ENCODE measurements around the gene ADCY9.

The ADCY9 gene

GRCh38 chr16:4005731-4006130, 110.5 kb downstream of the ADCY9 start:
- H3K4me3 ChIP-seq (ENCODE audit: low read length): no peak overlapping the region
- no peaks in the 10 kb centered on the region for H3K4me1 ChIP-seq (ENCODE audit: control insufficient read depth, insufficient read depth, low read length)
- no peak overlapping the region for H3K4me2 ChIP-seq (ENCODE audit: low read length)
- H3K36me3 ChIP-seq (ENCODE audit: insufficient read depth, low read length): no peaks in the 10 kb centered on the region
- no peaks in the 10 kb centered on the region for H3K27me3 ChIP-seq (ENCODE audit: control insufficient read depth, insufficient read depth, low read length)
- H3K9ac ChIP-seq (ENCODE audit: low read depth, low read length): no peak overlapping the region
- no peaks in the 10 kb centered on the region for H3K9me3 ChIP-seq (replicated peaks; ENCODE audit: low read length)

GRCh38 chr16:4005281-4005680, 111.0 kb downstream of the ADCY9 start:
- Histone ChIP-seq H3K4me1 (ENCODE audit: control insufficient read depth, insufficient read depth, low read length) (no peaks in the 10 kb centered on the region), H3K9ac (ENCODE audit: low read depth, low read length) (no peak overlapping the region), H3K36me3 (ENCODE audit: insufficient read depth, low read length) (no peaks in the 10 kb centered on the region), H3K27me3 (ENCODE audit: control insufficient read depth, insufficient read depth, low read length) (no peaks in the 10 kb centered on the region), H3K4me2 (ENCODE audit: low read length) (no peak overlapping the region), H3K4me3 (ENCODE audit: low read length) (no peak overlapping the region), H3K9me3 (replicated peaks; ENCODE audit: low read length) (no peaks in the 10 kb centered on the region)

GRCh38 chr16:4004206-4004605, 112.0 kb downstream of the ADCY9 start:
- H3K27me3 ChIP-seq (ENCODE audit: control insufficient read depth, insufficient read depth, low read length): no peaks in the 10 kb centered on the region
- H3K4me1 ChIP-seq (ENCODE audit: control insufficient read depth, insufficient read depth, low read length): peaks cover 8% of the 10 kb centered on the region
- no peaks in the 10 kb centered on the region for H3K9me3 ChIP-seq (replicated peaks; ENCODE audit: low read length)
- H3K9ac ChIP-seq (ENCODE audit: low read depth, low read length): no peak overlapping the region
- no peaks in the 10 kb centered on the region for H3K36me3 ChIP-seq (ENCODE audit: insufficient read depth, low read length)
- H3K4me3 ChIP-seq (ENCODE audit: low read length): no peak overlapping the region
- no peak overlapping the region for H3K4me2 ChIP-seq (ENCODE audit: low read length)

GRCh38 chr16:4003576-4003975, 112.7 kb downstream of the ADCY9 start:
- Histone ChIP-seq H3K9me3 (replicated peaks; ENCODE audit: low read length) (no peaks in the 10 kb centered on the region), H3K4me3 (ENCODE audit: low read length) (no peak overlapping the region), H3K4me1 (ENCODE audit: control insufficient read depth, insufficient read depth, low read length) (peaks cover 13% of the 10 kb centered on the region), H3K27me3 (ENCODE audit: control insufficient read depth, insufficient read depth, low read length) (no peaks in the 10 kb centered on the region), H3K4me2 (ENCODE audit: low read length) (no peak overlapping the region), H3K36me3 (ENCODE audit: insufficient read depth, low read length) (no peaks in the 10 kb centered on the region), H3K9ac (ENCODE audit: low read depth, low read length) (no peak overlapping the region)

GRCh38 chr16:4003166-4003565, 113.1 kb downstream of the ADCY9 start:
- H3K4me2 ChIP-seq (ENCODE audit: low read length): no peak overlapping the region
- H3K27me3 ChIP-seq (ENCODE audit: control insufficient read depth, insufficient read depth, low read length): no peaks in the 10 kb centered on the region

GRCh38 chr16:4002121-4002520, 114.1 kb downstream of the ADCY9 start:
- H3K9ac ChIP-seq (ENCODE audit: low read depth, low read length): no peak overlapping the region
- no peak overlapping the region for H3K4me2 ChIP-seq (ENCODE audit: low read length)
- no peaks in the 10 kb centered on the region for H3K9me3 ChIP-seq (replicated peaks; ENCODE audit: low read length)
- no peaks in the 10 kb centered on the region for H3K27me3 ChIP-seq (ENCODE audit: control insufficient read depth, insufficient read depth, low read length)
- no peak overlapping the region for H3K4me3 ChIP-seq (ENCODE audit: low read length)
- H3K36me3 ChIP-seq (ENCODE audit: insufficient read depth, low read length): no peaks in the 10 kb centered on the region
- peaks cover 13% of the 10 kb centered on the region for H3K4me1 ChIP-seq (ENCODE audit: control insufficient read depth, insufficient read depth, low read length)

More at GRCh38 chr16:4003166-4003565, 113.1 kb downstream of the ADCY9 start:
- Histone ChIP-seq H3K9me3 (replicated peaks; ENCODE audit: low read length) (no peaks in the 10 kb centered on the region), H3K4me1 (ENCODE audit: control insufficient read depth, insufficient read depth, low read length) (peaks cover 13% of the 10 kb centered on the region), H3K4me3 (ENCODE audit: low read length) (no peak overlapping the region), H3K36me3 (ENCODE audit: insufficient read depth, low read length) (no peaks in the 10 kb centered on the region), H3K9ac (ENCODE audit: low read depth, low read length) (no peak overlapping the region)

GRCh38 chr16:3999479-4000325, 116.5 kb downstream of the ADCY9 start:
- Histone ChIP-seq H3K4me2 (ENCODE audit: low read length) (peak overlapping the region; percentile 67), H3K4me3 (ENCODE audit: low read length) (no peak overlapping the region), H3K36me3 (ENCODE audit: insufficient read depth, low read length) (no peaks in the 10 kb centered on the region), H3K9ac (ENCODE audit: low read depth, low read length) (peak overlapping the region; percentile 58), H3K9me3 (replicated peaks; ENCODE audit: low read length) (no peaks in the 10 kb centered on the region), H3K4me1 (ENCODE audit: control insufficient read depth, insufficient read depth, low read length) (peaks cover 13% of the 10 kb centered on the region), H3K27me3 (ENCODE audit: control insufficient read depth, insufficient read depth, low read length) (no peaks in the 10 kb centered on the region)

GRCh38 chr16:3998793-3999478, 117.3 kb downstream of the ADCY9 start:
- no peaks in the 10 kb centered on the region for H3K27me3 ChIP-seq (ENCODE audit: control insufficient read depth, insufficient read depth, low read length)
- peaks cover 13% of the 10 kb centered on the region for H3K4me1 ChIP-seq (ENCODE audit: control insufficient read depth, insufficient read depth, low read length)
- peak overlapping the region; percentile 67 for H3K4me2 ChIP-seq (ENCODE audit: low read length)
- H3K9me3 ChIP-seq (replicated peaks; ENCODE audit: low read length): no peaks in the 10 kb centered on the region
- H3K4me3 ChIP-seq (ENCODE audit: low read length): no peak overlapping the region
- no peaks in the 10 kb centered on the region for H3K36me3 ChIP-seq (ENCODE audit: insufficient read depth, low read length)
- H3K9ac ChIP-seq (ENCODE audit: low read depth, low read length): peak overlapping the region; percentile 58

GRCh38 chr16:3997231-3997841, 118.9 kb downstream of the ADCY9 start:
- Histone ChIP-seq H3K36me3 (ENCODE audit: insufficient read depth, low read length) (no peaks in the 10 kb centered on the region), H3K4me3 (ENCODE audit: low read length) (no peak overlapping the region), H3K4me1 (ENCODE audit: control insufficient read depth, insufficient read depth, low read length) (peaks cover 13% of the 10 kb centered on the region), H3K4me2 (ENCODE audit: low read length) (no peak overlapping the region), H3K9ac (ENCODE audit: low read depth, low read length) (no peak overlapping the region), H3K27me3 (ENCODE audit: control insufficient read depth, insufficient read depth, low read length) (no peaks in the 10 kb centered on the region), H3K9me3 (replicated peaks; ENCODE audit: low read length) (no peaks in the 10 kb centered on the region)

GRCh38 chr16:3995001-3995400, 121.2 kb downstream of the ADCY9 start:
- no peaks in the 10 kb centered on the region for H3K36me3 ChIP-seq (ENCODE audit: insufficient read depth, low read length)
- H3K4me2 ChIP-seq (ENCODE audit: low read length): no peak overlapping the region
- no peak overlapping the region for H3K9ac ChIP-seq (ENCODE audit: low read depth, low read length)
- peaks cover 13% of the 10 kb centered on the region for H3K4me1 ChIP-seq (ENCODE audit: control insufficient read depth, insufficient read depth, low read length)
- H3K27me3 ChIP-seq (ENCODE audit: control insufficient read depth, insufficient read depth, low read length): no peaks in the 10 kb centered on the region
- H3K4me3 ChIP-seq (ENCODE audit: low read length): no peak overlapping the region
- H3K9me3 ChIP-seq (replicated peaks; ENCODE audit: low read length): no peaks in the 10 kb centered on the region

GRCh38 chr16:3993052-3993785, 123.0 kb downstream of the ADCY9 start:
- no peak overlapping the region for H3K9ac ChIP-seq (ENCODE audit: low read depth, low read length)
- no peaks in the 10 kb centered on the region for H3K4me1 ChIP-seq (ENCODE audit: control insufficient read depth, insufficient read depth, low read length)
- H3K4me2 ChIP-seq (ENCODE audit: low read length): no peak overlapping the region
- H3K27me3 ChIP-seq (ENCODE audit: control insufficient read depth, insufficient read depth, low read length): no peaks in the 10 kb centered on the region
- no peaks in the 10 kb centered on the region for H3K36me3 ChIP-seq (ENCODE audit: insufficient read depth, low read length)
- no peaks in the 10 kb centered on the region for H3K9me3 ChIP-seq (replicated peaks; ENCODE audit: low read length)
- H3K4me3 ChIP-seq (ENCODE audit: low read length): no peak overlapping the region
